ENCODE measurements around the gene TMEM225.
"Not testable (repeated sequence)": the region's sequence is repeated elsewhere in the genome, so short reads cannot be mapped to it uniquely, and the experiment has no call there.

Gene TMEM225

GRCh38 chr11:123885570-123885969, at the start of gene TMEM225:
Gene TMEM225 (minus strand): TSS chr11:123885670. CDS start chr11:123885425, 245 bp downstream.
- no peak for ATAC-seq

- no peak for ATAC-seq
Observed at GRCh38 chr11:123924027-123924426, 38.6 kb upstream of the TMEM225 start.

GRCh38 chr11:123920943-123921342, 35.5 kb upstream of the TMEM225 start:
- no peak for ATAC-seq

GRCh38 chr11:123905826-123906225, 20.4 kb upstream of the TMEM225 start:
- no peak for ATAC-seq

- no peak for ATAC-seq
Observed at GRCh38 chr11:123904932-123905331, 19.5 kb upstream of the TMEM225 start.

- no peak for ATAC-seq
Observed at GRCh38 chr11:123903932-123904331, 18.5 kb upstream of the TMEM225 start.

GRCh38 chr11:123901867-123902266, 16.4 kb upstream of the TMEM225 start, which contains the start of gene OR8D4:
Gene OR8D4 (plus strand): TSS chr11:123902167. CDS start chr11:123906432, 4,265 bp downstream.
- ATAC-seq = no peak

- ATAC-seq = no peak
Observed at GRCh38 chr11:123899792-123900191, 14.3 kb upstream of the TMEM225 start.

- ATAC-seq = no peak
Observed at GRCh38 chr11:123892031-123892430, 6.6 kb upstream of the TMEM225 start.

- ATAC-seq = no peak
Observed at GRCh38 chr11:123880912-123881311, 4.6 kb downstream of the TMEM225 start.

- not testable (repeated sequence) for ATAC-seq
Observed at GRCh38 chr11:123867795-123868194, 17.7 kb downstream of the TMEM225 start.

- ATAC-seq = not testable (repeated sequence)
Observed at GRCh38 chr11:123865293-123865692, 20.2 kb downstream of the TMEM225 start.

- no peak for ATAC-seq
Observed at GRCh38 chr11:123859731-123860130, 25.7 kb downstream of the TMEM225 start.

- no peak for ATAC-seq
Observed at GRCh38 chr11:123856444-123856843, 29.0 kb downstream of the TMEM225 start.

- ATAC-seq = no peak
Observed at GRCh38 chr11:123853038-123853437, 32.4 kb downstream of the TMEM225 start.

- no peak for ATAC-seq
Observed at GRCh38 chr11:123852321-123852720, 33.1 kb downstream of the TMEM225 start.

- no peak for ATAC-seq
Observed at GRCh38 chr11:123851110-123851509, 34.4 kb downstream of the TMEM225 start.

GRCh38 chr11:123841174-123841573, 44.3 kb downstream of the TMEM225 start:
- ATAC-seq = peak in 1 of 2 donors; percentile 9

GRCh38 chr11:123839131-123839530, 46.3 kb downstream of the TMEM225 start:
- ATAC-seq = no peak

GRCh38 chr11:123838659-123839058, 46.8 kb downstream of the TMEM225 start:
- ATAC-seq = no peak

GRCh38 chr11:123838199-123838598, 47.3 kb downstream of the TMEM225 start:
- no peak for ATAC-seq

- no peak for ATAC-seq
Observed at GRCh38 chr11:123833095-123833494, 52.4 kb downstream of the TMEM225 start.

Measured in activated CD4-positive, CD25-positive, alpha-beta regulatory T cell treated with anti-CD3 and anti-CD28 coated beads, Interleukin-2, amount 50 U/mL, for 24 hours (primary cell).